NCI-H526 (cell line): ENCODE data around the gene NECTIN2.
A peak's percentile ranks its signal among the peaks of the same experiment; 100 is the strongest.
"Not testable (repeated sequence)": the region's sequence is repeated elsewhere in the genome, so short reads cannot be mapped to it uniquely, and the experiment has no call there.

ENCODE experiments used
- DNase-seq, 2 experiments: peaks; one replicate each; lab custom pipeline; 2025; lab: John Stamatoyannopoulos, UW

The NECTIN2 gene

DNA sequence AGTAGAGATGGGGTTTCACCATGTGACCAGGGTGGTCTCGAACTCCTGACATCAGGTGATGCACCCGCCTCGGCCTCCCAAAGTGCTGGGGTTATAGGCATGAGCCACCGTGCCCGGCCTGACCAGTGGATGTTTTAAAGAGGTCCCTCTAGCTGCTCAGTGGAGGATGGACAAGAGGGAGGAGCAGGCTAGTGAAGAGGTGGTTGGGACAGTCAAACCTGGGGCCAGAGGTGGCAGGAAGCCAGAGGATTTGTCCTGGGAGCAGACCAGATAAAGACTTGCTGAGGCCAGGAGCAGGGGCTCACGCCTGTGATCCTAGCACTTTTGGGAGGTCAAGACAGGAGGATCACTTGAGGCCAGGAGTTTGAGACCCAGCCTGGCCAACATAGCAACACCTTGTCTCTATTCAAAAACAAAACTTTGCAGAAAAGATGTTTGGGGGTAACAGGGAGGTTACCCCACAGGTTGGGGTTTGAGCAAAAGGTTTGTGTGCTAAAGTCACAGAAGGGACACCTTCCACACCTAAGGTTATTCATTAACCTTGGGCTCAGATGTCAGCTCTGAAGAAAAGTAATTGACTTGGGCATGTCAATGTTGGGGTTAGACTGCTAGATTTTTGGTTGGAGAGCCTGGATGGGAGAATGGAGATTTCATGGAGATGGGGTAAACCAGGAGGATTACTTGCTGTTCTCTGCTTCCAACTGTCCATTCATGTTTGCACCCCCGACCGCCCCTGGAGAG lies 28.2 kb upstream of the NECTIN2 start:
- DNase-seq = no peak

DNA sequence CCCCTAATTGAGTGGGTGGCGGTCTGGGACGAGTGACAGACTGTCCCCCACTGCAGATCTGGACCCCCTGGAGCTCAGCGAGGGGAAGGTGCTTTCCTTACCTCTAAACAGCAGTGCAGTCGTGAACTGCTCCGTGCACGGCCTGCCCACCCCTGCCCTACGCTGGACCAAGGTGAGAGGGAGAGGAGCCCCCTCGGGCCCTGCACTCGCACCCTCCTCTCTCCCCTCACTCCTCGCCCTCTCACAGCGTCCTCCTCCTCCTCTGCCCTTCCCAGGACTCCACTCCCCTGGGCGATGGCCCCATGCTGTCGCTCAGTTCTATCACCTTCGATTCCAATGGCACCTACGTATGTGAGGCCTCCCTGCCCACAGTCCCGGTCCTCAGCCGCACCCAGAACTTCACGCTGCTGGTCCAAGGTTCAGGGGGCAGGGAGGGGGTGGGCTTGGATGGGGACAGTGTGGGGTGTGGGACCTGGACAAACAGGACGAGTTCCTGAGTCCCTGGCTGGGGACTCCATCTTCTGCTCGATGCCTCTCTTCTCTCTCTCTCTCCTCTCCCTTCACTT lies 27.5 kb upstream of the NECTIN2 start:
- DNase-seq = no peak

DNA sequence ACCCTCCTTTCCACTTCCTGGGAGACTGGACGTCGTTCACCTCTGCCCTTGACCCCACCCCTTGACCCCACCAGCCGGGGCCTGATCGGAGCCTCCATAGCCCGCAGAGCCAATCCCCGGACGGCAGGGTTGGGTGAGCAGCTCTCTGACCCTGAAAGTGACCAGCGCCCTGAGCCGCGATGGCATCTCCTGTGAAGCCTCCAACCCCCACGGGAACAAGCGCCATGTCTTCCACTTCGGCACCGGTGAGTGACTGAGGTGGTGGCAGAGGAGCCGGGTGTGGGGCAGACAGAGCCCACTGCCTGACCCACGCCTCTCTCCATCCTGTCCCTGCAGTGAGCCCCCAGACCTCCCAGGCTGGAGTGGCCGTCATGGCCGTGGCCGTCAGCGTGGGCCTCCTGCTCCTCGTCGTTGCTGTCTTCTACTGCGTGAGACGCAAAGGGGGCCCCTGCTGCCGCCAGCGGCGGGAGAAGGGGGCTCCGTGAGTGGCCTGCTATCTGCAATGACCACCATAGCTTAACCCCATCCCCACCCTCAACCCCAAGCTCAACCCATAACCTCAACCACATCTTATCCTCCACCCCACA lies 26.8 kb upstream of the NECTIN2 start:
- DNase-seq = no peak

DNA sequence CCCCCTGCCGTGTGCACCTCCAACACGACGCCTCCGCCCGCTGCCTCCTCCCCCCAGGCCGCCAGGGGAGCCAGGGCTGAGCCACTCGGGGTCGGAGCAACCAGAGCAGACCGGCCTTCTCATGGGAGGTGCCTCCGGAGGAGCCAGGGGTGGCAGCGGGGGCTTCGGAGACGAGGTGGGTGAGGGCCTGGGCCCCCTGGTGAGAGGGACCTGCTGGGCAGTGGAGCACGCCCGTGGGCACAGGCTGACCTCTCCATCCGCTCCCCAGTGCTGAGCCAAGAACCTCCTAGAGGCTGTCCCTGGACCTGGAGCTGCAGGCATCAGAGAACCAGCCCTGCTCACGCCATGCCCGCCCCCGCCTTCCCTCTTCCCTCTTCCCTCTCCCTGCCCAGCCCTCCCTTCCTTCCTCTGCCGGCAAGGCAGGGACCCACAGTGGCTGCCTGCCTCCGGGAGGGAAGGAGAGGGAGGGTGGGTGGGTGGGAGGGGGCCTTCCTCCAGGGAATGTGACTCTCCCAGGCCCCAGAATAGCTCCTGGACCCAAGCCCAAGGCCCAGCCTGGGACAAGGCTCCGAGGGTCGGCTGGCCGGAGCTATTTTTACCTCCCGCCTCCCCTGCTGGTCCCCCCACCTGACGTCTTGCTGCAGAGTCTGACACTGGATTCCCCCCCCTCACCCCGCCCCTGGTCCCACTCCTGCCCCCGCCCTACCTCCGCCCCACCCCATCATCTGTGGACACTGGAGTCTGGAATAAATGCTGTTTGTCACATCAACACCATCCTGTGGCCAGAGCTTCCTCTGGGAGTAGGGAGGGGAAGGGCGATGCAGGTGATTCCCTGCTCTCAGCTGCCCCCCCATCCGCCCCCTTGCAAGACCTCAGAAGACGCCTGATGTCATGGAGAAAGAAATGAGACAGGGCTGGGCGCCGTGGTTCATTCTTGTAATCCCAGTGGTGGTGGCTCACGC lies 25.2 kb upstream of the NECTIN2 start:
- no peak for DNase-seq

DNA sequence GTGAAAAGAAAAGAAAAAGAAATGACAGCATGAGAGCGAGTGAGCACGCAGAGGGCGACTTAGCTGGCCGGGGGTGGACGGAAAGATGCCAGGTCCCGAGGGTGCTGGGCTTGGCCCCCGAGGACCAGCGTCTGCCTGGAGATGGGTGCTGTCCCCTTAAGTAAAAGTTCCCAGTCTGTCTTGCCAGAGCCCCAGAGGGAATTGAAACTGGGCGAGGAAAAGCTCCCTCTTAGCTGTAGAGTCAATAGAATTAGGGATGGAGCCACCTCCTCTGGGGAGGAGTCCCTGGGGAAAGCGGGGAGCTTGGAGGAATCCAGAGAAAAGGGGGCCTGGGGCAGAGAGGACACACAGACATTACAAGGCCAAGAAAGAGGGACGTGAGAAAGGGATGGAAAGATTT lies 23.9 kb upstream of the NECTIN2 start:
- DNase-seq = no peak

DNA sequence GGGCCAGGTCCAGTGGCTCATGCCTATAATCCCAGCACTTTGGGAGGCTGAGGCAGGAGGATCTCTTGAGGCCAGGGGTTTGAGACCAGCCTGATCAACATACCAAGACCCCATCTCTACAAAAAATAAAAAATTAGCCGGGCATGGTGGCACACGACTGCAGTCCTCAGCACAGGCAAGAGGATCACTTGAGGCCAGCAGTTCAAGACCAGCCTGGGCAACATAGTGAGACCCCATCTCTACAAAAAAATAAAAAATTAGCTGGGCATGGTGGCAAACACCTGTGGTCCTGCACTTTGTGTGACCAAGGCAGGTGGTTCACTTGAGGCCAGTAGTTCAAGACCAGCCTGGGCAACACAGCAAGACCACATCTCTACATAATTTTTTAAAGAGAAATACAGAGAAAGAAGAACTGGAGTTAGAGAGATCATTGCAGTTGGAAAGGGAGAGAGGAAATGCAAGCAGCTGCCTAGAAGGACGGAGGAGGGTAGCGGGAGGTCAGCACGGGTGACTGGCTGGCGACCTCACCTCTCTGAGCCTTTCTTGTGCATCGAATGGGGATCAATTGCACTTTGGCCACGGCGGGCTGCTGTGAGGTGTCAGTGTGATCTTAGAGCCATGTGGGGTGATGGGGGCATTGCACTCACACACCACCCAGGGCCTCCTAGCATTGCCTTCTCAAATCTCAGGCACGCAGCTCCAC lies 23.3 kb upstream of the NECTIN2 start:
- no peak for DNase-seq

DNA sequence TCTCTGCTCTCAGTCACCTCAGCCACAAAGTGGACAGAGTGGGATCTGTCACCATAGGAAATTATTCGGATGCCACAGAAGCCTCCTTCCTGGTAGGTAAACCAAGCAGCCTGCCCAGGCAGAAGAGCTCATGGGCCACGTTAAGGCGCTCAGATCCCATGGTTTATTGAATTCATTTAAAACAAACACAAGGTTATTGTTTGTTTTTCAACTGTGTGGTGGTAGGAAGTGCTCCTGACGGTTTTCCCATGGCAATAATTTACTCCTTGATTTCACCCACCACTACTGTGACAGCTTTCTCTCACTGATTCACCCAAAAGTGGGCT lies 22.8 kb upstream of the NECTIN2 start:
- no peak for DNase-seq

DNA sequence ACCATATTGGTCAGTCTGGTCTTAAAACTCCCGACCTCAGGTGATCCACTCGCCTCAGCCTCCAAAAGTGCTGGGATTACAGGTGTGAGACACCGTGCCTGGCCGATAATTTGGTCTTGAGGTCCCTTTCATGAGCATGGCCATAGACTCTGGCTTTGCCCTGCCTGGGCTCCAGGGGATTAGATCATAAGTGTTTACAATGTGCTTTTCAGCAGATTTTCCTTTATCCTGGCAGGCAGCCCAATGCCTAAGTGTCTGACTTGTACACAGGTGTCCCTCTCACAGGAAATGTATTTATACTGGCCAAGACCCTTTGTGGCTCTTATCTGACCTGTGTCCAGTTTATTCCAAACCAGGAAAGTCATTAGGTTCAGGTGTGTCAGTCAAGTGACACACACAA lies 21.3 kb upstream of the NECTIN2 start:
- no peak for DNase-seq

DNA sequence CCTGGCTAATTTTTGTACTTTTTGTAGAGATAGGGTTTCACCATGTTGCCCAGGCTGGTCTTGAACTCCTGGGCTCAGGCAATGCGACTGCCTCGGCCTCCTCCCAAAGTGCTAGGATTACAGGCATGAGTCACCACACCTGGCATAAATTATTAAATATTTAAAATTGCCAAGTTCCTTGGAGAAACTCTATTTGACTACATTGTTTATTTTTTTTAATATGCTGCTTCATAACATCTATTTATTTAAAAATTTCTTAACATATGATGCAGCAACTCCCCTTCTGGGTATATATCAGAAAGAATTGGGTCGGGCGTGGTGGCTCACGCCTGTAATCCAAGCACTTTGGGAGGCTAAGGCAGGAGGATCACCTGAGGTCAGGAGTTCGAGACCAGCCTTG lies 13.2 kb upstream of the NECTIN2 start:
- DNase-seq = not testable (repeated sequence)

DNA sequence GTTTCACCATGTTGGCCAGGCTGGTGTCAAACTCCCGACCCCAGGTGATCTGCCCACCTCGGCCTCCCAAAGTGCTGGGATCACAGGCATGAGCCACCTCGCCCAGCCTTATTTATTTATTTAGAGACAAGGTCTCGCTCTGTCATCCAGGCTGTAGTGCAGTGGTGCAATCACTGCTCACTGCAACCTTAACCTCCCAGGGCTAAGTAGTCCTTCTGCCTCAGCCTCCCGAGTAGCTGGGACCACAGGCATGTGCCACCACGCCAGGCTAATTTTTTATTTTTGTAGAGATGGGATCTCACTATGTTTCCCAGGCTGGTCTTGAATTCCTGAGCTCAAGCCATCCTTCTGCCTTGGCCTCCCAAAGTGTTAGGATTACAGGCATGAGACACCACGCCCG lies 11.7 kb upstream of the NECTIN2 start:
- not testable (repeated sequence) for DNase-seq

DNA sequence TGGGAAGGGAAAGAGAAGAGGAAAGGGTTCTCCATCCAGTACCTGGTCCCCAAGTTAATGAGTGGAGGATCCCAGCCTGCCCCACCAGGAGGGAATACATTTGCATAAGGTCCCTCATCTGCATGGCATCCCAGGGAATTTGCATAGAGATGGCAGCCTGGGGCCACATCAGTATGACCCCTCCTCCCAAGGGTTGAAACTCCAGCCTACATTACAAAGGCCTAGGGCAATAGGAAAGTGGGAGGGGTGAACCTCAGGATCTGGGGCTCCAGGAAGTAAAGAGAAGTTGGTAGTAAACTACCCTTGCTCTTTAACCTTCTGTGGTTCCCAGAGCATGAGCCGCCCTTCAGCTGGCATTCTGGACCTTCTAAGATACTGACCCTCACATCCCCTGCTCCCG lies 6.8 kb upstream of the NECTIN2 start:
- peak; percentile 92 to 96 for DNase-seq

DNA sequence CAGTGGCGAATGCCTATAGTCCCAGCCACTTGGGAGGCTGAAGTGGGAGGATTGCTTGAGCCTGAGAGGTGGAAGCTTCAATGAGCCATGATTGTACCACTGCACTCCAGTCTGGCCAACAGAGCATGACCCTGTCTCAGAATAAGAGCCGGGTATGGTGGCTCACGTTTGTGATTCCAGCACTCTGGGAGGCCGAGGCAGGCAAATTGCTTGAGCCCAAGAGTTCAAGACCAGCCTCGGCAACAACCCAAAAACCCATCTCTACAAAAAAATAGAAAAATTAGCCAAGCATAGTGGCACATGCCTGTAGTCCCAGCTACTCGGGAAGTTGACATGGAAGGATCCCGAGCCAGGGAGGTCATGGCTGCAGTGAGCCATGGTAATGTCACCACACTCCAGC lies 5.3 kb upstream of the NECTIN2 start:
- no peak for DNase-seq

DNA sequence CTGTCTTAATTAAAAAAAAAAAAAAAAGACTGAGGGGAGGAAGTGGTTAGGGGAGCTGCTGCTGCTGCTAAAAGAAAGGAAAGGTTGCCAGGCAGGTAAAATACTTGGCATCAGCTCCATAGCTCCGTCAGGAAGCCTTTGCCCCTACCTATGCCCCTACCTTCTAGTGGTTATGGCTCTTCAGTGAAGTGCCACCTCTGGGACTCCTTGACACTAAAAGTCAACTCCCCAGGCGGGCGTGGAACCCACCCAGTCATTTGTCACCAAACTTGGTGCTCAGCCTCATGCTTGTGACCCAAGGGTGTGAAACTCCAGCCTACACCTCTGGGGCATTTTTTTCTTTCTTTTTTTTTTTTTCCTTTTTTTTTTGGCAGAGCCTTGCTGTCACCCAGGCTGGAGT lies 4.9 kb upstream of the NECTIN2 start:
- no peak for DNase-seq

DNA sequence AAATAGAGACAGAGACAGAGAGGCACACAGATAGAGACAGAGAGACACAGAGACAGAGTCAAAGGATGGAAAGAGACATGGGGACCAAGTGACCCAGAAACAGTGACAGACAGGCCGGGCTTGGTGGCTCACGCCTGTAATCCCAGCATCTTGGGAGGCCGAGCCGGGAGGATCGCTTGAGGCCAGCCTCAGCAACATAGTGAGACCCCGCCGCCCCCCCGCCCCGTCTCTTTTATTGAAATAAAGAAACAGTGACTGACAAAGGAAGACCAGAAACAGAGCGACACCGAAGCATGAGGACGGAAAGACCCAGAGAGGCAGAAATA lies 848 bp upstream of the NECTIN2 start:
- DNase-seq = no peak

DNA sequence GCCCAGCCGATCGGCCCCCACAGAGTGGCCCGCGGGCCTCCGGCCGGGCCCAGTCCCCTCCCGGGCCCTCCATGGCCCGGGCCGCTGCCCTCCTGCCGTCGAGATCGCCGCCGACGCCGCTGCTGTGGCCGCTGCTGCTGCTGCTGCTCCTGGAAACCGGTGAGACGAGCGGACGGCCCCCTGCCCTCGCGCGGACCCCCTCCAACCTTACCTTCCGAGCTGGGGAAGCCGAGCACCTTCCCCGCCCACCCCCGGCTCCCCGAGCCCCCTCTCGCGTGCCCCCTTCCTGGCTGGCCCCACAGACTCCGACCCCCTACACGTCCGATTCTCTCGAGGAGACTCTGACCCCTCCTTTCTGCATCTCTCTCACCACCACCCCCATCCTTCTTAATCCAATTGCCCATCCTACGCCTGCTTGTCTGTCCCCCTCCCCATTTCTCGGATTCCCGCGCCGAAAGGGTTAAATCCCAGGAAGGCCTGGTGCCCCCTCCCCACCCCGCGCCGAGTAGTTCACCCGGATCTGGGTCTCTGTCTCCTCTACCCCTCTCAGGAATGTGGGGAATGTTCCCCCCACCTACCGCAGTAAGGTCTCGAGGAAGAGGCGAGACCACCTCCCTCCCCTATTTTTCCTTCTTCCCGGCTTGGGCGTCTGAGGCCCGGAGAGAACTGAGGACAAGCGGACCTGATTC lies 502 bp downstream of the NECTIN2 start:
- peak in 1 of 2 experiments; percentile 63 for DNase-seq

DNA sequence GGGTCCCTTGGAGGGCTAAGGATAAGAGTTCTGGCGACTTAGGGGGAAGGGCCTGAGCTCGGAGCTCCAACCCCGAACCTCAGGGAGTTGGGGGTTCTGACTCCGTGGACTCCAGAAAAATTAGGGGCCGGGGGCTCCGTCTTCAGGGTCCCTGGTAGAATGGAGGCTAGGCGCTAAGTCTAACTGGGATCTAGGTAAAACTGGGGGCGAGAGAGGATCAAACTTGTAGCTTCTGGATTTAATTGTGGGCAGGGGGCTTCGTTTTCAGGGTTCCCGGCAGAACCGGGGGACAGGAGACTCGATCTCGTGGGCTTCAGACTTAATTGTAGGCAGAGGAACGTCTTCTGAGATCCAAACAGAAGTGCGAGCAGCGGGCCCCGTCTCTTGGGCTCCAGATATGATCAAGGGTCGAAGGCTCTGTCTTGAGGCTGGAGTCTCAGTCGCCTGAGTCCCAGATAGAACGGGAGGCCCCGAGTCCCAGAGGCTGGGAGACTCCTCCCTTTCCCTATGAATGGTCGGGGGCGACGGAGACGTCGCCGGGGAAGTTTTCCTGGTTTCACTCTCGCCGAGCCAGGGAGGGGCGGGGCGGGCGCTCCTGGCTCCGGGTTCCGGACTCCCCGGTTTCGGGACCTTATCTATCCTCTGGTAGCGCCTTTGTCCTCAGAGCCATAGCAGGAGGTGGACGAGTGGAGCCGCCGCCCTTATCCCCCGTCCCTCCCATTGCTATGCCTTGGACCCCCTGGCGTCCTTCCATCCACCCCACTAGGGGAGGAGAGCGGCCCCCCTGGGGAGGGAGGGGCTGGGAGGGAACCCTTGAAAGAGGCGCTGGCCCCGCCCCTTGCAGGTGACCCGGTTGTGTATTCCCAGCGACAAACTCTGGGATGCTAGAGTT lies 1.3 kb downstream of the NECTIN2 start:
- peak; percentile 56 to 84 for DNase-seq

DNA sequence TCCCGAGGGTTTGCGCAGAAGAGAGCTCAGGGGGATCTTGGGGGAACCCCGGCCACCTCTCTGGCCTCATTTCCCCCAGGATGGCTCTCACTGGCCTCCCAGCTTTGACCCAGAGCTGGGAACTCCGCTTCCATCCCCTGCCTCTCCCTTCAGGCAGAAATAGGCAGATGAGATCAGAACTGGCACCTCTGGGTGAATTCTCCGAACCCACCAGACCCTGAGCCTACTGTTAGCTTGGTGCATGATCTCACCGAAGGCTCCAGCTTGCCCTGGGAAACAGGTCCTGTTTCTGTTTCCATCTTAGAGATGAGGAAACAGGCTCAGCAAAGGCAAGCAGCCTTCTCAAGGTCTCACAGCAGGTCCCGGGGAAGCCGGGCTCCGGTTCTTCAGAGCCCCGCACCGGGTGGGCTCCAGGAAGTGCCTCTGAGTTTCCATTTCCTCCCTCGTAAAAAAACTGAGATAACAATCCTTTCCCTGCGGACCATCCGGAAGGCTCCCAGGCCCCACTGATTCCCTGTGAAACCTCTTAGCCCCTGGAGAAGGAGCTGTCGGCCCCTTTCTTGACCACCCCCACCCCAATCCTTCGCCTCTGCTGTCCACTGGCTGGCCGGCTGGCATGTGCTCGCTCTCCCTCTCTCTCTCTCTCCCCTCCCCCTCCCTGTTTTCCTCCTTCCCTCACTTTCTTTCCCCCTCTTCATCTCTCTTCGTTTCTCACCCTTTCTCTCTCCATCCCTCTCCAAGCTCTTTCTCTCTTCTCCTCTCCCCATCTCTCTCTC lies 2.1 kb downstream of the NECTIN2 start:
- peak in 1 of 2 experiments; percentile 70 for DNase-seq

DNA sequence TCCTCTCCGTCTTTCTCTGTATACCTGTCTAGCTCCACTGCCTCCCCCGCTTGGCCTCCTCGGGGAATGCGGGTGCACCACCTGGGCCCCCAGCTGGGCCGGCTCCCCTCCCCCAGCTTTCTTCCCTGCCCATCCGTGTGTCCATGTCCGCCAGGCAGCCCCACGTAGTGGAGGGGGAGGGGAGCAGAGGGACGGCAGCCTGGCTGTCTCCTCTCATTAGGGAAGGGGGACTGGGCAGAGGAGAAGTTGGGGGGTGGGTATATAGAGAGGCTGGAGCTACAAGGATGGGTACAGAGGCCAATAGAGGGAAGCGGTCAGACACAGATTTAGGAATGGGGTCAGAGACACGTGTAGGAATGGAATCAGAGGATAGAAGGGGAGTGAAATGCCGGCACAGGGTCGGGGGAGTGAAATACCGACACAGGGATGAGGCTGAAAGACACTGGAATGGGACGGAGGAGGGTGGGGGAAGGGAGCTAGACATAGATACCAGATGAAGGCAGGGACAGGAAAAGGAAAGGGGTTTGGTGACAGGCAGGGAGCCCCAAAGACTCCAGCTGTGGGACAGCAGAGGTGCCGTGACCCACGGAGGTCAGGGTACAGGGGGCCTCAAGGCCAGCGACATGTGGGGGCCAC lies 2.8 kb downstream of the NECTIN2 start:
- DNase-seq = peak in 1 of 2 experiments; percentile 30

DNA sequence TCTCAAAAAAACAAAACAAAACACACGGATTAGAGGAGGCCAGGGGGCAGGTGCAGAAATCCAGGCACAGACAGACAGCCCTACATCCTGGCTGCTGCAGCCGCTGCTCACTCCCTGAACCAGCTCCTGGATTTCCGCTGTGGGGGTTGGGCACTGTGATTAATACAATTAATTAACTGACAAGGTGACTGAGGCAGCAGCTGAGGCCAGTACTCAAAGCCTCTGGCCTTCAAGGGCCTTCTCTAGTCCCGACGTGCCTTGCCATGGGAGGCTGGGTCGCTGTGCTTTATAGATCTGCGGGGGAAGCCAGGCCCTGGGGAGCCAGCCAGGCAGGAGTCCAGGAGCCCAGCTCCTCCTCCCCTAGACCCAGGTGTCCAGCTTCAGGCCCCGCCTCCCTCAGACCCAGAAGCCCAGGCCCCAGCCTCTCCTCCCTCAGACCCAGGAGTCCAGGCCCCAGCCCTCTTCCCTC lies 4.6 kb downstream of the NECTIN2 start:
- DNase-seq = no peak
